Neural cell (in vitro differentiated cells): ENCODE data around the gene JPT1.

Experiments
- EZH2 ChIP-seq: fragments of 200-600, 300-800 bp; shearing (Covaris generic), sonication (generic); IDR thresholded peaks from 2 replicates; pipeline ENCODE4 v1.6.1; 2014; ENCODE audit warnings: antibody characterized with exemption, low read length, borderline replicate concordance, mild to moderate bottlenecking; ENCODE audit not compliant: insufficient read depth, poor library complexity, severe bottlenecking
- POLR2AphosphoS5 ChIP-seq: IDR thresholded peaks from 2 replicates; pipeline ENCODE4 v1.6.1; 2012
- RAD21 ChIP-seq: fragments of 450-650 bp; conservative IDR thresholded peaks from 2 replicates; pipeline ENCODE4 v1.6.1; 2014; ENCODE audit warnings: antibody characterized with exemption, mild to moderate bottlenecking, moderate library complexity
- TAF1 ChIP-seq: IDR thresholded peaks from 2 replicates; pipeline ENCODE4 v1.6.1; 2012; ENCODE audit warnings: low read depth
- TF ChIP-seq, protein P1 (sequence below): fragments of 450-650 bp; IDR thresholded peaks from 2 replicates; pipeline ENCODE4 v1.5.1; 2014; ENCODE audit warnings: antibody characterized with exemption, mild to moderate bottlenecking, moderate library complexity; ENCODE audit not compliant: poor library complexity, severe bottlenecking
- TF ChIP-seq, protein P2 (sequence below): IDR thresholded peaks from 2 replicates; pipeline ENCODE4 v1.6.1; 2012; ENCODE audit warnings: borderline replicate concordance

DNA sequence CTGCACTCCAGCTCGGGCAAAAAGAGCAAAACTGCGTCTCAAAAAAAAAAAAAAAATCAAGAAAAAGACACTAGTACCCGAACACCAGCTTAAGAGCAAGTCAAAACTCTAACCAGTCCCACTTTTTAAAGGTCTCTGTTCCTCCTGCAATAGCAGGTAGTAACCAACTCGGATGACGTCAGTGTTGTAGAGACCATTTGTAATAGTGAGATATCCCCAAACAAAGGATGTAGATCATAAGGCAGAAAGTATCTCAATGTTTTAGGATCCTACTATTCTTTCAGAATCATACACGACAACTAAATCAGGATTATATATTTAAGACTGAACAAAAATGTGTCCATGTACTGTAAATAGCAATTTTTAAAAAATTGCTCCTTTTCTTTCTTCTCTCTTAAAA lies 2.4 kb downstream of the JPT1 start:
- TF ChIP-seq, protein P1, sequence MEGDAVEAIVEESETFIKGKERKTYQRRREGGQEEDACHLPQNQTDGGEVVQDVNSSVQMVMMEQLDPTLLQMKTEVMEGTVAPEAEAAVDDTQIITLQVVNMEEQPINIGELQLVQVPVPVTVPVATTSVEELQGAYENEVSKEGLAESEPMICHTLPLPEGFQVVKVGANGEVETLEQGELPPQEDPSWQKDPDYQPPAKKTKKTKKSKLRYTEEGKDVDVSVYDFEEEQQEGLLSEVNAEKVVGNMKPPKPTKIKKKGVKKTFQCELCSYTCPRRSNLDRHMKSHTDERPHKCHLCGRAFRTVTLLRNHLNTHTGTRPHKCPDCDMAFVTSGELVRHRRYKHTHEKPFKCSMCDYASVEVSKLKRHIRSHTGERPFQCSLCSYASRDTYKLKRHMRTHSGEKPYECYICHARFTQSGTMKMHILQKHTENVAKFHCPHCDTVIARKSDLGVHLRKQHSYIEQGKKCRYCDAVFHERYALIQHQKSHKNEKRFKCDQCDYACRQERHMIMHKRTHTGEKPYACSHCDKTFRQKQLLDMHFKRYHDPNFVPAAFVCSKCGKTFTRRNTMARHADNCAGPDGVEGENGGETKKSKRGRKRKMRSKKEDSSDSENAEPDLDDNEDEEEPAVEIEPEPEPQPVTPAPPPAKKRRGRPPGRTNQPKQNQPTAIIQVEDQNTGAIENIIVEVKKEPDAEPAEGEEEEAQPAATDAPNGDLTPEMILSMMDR, result no peak
- TF ChIP-seq, protein P2, sequence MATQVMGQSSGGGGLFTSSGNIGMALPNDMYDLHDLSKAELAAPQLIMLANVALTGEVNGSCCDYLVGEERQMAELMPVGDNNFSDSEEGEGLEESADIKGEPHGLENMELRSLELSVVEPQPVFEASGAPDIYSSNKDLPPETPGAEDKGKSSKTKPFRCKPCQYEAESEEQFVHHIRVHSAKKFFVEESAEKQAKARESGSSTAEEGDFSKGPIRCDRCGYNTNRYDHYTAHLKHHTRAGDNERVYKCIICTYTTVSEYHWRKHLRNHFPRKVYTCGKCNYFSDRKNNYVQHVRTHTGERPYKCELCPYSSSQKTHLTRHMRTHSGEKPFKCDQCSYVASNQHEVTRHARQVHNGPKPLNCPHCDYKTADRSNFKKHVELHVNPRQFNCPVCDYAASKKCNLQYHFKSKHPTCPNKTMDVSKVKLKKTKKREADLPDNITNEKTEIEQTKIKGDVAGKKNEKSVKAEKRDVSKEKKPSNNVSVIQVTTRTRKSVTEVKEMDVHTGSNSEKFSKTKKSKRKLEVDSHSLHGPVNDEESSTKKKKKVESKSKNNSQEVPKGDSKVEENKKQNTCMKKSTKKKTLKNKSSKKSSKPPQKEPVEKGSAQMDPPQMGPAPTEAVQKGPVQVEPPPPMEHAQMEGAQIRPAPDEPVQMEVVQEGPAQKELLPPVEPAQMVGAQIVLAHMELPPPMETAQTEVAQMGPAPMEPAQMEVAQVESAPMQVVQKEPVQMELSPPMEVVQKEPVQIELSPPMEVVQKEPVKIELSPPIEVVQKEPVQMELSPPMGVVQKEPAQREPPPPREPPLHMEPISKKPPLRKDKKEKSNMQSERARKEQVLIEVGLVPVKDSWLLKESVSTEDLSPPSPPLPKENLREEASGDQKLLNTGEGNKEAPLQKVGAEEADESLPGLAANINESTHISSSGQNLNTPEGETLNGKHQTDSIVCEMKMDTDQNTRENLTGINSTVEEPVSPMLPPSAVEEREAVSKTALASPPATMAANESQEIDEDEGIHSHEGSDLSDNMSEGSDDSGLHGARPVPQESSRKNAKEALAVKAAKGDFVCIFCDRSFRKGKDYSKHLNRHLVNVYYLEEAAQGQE, result peak; percentile 19
- TF ChIP-seq TAF1 (no peak), POLR2AphosphoS5 (peak; percentile 26), EZH2 (no peak), RAD21 (no peak)
